ENCODE data around the gene STX11. TPM values are rescaled to one million over a fixed set of nuclear protein-coding genes. Genes with fewer than 3 reads are reported as not detected.

The STX11 gene
- polyA plus RNA-seq, 1 donor from 2014 or later: not detected

DNA sequence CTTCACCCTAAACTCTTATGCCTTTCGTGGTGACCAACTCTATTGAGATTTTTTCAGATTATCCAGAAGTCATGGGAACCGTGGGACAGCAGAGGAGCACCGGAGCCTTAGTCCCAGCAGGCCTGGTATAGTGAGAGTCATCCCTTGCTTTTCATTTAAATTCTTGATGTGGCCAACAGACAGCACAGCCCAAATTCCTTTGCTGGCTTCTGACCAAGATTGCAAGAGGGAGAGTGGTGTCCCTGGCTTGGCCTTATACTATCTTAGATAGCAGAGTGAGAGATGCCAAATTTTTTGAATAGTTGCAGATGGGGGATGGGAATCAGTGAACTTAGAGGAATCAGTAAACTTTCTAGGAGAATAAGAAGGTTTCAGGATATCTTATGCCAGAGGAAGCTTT, 7.8 kb downstream of the STX11 start:
- TF ChIP-seq RAD21 (conservative IDR thresholded peaks at IDR 0.05) (no peak), EP300 (conservative IDR thresholded peaks at IDR 0.05; ENCODE audit: poor library complexity, severe bottlenecking) (no peak), SMC3 (conservative IDR thresholded peaks at IDR 0.05; ENCODE audit: poor library complexity) (no peak), EZH2 (IDR thresholded peaks at IDR 0.05; ENCODE audit: borderline replicate concordance, insufficient read depth, low read length, poor library complexity, severe bottlenecking) (no peak), TAF1 (IDR thresholded peaks at IDR 0.05; ENCODE audit: low read depth) (no peak), MXI1 (conservative IDR thresholded peaks at IDR 0.05; ENCODE audit: poor library complexity, severe bottlenecking) (no peak), POLR2AphosphoS5 (IDR thresholded peaks at IDR 0.05) (no peak)
- TF ChIP-seq, protein P1, sequence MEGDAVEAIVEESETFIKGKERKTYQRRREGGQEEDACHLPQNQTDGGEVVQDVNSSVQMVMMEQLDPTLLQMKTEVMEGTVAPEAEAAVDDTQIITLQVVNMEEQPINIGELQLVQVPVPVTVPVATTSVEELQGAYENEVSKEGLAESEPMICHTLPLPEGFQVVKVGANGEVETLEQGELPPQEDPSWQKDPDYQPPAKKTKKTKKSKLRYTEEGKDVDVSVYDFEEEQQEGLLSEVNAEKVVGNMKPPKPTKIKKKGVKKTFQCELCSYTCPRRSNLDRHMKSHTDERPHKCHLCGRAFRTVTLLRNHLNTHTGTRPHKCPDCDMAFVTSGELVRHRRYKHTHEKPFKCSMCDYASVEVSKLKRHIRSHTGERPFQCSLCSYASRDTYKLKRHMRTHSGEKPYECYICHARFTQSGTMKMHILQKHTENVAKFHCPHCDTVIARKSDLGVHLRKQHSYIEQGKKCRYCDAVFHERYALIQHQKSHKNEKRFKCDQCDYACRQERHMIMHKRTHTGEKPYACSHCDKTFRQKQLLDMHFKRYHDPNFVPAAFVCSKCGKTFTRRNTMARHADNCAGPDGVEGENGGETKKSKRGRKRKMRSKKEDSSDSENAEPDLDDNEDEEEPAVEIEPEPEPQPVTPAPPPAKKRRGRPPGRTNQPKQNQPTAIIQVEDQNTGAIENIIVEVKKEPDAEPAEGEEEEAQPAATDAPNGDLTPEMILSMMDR (IDR thresholded peaks at IDR 0.05; ENCODE audit: poor library complexity, severe bottlenecking): no peak
- TF ChIP-seq, protein P2, sequence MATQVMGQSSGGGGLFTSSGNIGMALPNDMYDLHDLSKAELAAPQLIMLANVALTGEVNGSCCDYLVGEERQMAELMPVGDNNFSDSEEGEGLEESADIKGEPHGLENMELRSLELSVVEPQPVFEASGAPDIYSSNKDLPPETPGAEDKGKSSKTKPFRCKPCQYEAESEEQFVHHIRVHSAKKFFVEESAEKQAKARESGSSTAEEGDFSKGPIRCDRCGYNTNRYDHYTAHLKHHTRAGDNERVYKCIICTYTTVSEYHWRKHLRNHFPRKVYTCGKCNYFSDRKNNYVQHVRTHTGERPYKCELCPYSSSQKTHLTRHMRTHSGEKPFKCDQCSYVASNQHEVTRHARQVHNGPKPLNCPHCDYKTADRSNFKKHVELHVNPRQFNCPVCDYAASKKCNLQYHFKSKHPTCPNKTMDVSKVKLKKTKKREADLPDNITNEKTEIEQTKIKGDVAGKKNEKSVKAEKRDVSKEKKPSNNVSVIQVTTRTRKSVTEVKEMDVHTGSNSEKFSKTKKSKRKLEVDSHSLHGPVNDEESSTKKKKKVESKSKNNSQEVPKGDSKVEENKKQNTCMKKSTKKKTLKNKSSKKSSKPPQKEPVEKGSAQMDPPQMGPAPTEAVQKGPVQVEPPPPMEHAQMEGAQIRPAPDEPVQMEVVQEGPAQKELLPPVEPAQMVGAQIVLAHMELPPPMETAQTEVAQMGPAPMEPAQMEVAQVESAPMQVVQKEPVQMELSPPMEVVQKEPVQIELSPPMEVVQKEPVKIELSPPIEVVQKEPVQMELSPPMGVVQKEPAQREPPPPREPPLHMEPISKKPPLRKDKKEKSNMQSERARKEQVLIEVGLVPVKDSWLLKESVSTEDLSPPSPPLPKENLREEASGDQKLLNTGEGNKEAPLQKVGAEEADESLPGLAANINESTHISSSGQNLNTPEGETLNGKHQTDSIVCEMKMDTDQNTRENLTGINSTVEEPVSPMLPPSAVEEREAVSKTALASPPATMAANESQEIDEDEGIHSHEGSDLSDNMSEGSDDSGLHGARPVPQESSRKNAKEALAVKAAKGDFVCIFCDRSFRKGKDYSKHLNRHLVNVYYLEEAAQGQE (IDR thresholded peaks at IDR 0.05; ENCODE audit: borderline replicate concordance): no peak
- no peak overlapping the region for H3K4me2 ChIP-seq (ENCODE audit: low read length)

DNA sequence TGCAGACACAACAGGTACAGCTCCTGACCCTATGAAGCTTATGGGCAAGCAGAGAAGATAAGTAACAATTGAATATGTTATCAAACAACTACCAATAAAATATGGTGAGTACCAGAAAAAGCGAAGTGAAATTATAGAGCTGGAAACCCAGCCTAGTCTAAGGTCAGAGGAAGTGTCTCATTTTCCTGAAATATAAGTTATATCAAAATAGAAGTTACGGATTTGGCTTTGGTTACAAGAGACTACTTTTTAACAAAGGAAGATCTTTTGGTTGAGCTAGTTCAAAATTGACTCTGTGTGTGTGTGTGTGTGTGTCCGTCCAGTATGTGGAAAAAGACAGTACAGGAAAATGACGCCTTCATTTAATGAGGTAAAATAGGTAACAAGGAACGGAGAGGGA, 8.9 kb downstream of the STX11 start:
- Histone ChIP-seq H3F3A (ENCODE audit: insufficient read depth, low read length, poor library complexity, severe bottlenecking) (no peaks in the 10 kb centered on the region), H2AFZ (ENCODE audit: low read depth, low read length) (no peak overlapping the region), H3K4me3 (ENCODE audit: low read length) (no peak overlapping the region), H3K9ac (ENCODE audit: low read length) (no peak overlapping the region), H3K27ac (ENCODE audit: low read length) (no peak overlapping the region), H3K36me3 (ENCODE audit: insufficient read depth, low read length) (no peaks in the 10 kb centered on the region), H3K27me3 (ENCODE audit: insufficient read depth, low read depth, low read length) (no peaks in the 10 kb centered on the region), H3K9me3 (ENCODE audit: low read length) (no peaks in the 10 kb centered on the region), H3K9me2 (ENCODE audit: insufficient read depth, low read length) (no peaks in the 10 kb centered on the region), H4K20me1 (ENCODE audit: insufficient read depth) (no peaks in the 10 kb centered on the region), H3K79me2 (replicated peaks; ENCODE audit: insufficient read depth, low read length) (no peaks in the 10 kb centered on the region), H3K4me2 (ENCODE audit: low read length) (no peak overlapping the region)
- TF ChIP-seq RAD21 (conservative IDR thresholded peaks at IDR 0.05) (no peak), EP300 (conservative IDR thresholded peaks at IDR 0.05; ENCODE audit: poor library complexity, severe bottlenecking) (no peak), SMC3 (conservative IDR thresholded peaks at IDR 0.05; ENCODE audit: poor library complexity) (no peak), POLR2AphosphoS5 (IDR thresholded peaks at IDR 0.05) (no peak), EZH2 (IDR thresholded peaks at IDR 0.05; ENCODE audit: borderline replicate concordance, insufficient read depth, low read length, poor library complexity, severe bottlenecking) (no peak), MXI1 (conservative IDR thresholded peaks at IDR 0.05; ENCODE audit: poor library complexity, severe bottlenecking) (no peak), TAF1 (IDR thresholded peaks at IDR 0.05; ENCODE audit: low read depth) (no peak)
- TF ChIP-seq, protein P2 (IDR thresholded peaks at IDR 0.05; ENCODE audit: borderline replicate concordance): no peak
- TF ChIP-seq, protein P1 (IDR thresholded peaks at IDR 0.05; ENCODE audit: poor library complexity, severe bottlenecking): no peak

More for the DNA sequence above, 7.8 kb downstream of the STX11 start:
- Histone ChIP-seq H3K9me3 (ENCODE audit: low read length) (no peaks in the 10 kb centered on the region), H4K20me1 (ENCODE audit: insufficient read depth) (no peaks in the 10 kb centered on the region), H3K9me2 (ENCODE audit: insufficient read depth, low read length) (no peaks in the 10 kb centered on the region), H3F3A (ENCODE audit: insufficient read depth, low read length, poor library complexity, severe bottlenecking) (no peaks in the 10 kb centered on the region), H3K27me3 (ENCODE audit: insufficient read depth, low read depth, low read length) (no peaks in the 10 kb centered on the region), H3K79me2 (replicated peaks; ENCODE audit: insufficient read depth, low read length) (no peaks in the 10 kb centered on the region), H3K27ac (ENCODE audit: low read length) (no peak overlapping the region), H2AFZ (ENCODE audit: low read depth, low read length) (no peak overlapping the region), H3K36me3 (ENCODE audit: insufficient read depth, low read length) (no peaks in the 10 kb centered on the region), H3K9ac (ENCODE audit: low read length) (no peak overlapping the region), H3K4me3 (ENCODE audit: low read length) (no peak overlapping the region)

Data from neural cell (in vitro differentiated cells).